H9 (cell line): ENCODE results near the gene KLHDC7B. TPM values are rescaled to one million over a fixed set of nuclear protein-coding genes. Genes with fewer than 3 reads are reported as not detected.

Experiments used
- DNase-seq: peaks from one replicate; pipeline ENCODE4 v3.0.0-alpha.2; 2017
- H2AFZ ChIP-seq: one replicate; pipeline ENCODE4 v1.6.1; 2013; ENCODE audit warnings: mild to moderate bottlenecking, low read length, control low read depth, moderate library complexity
- H2AK5ac ChIP-seq: 2 replicates; pipeline ENCODE4 v1.6.1; 2013; ENCODE audit warnings: low read length, control low read depth, mixed read lengths; ENCODE audit not compliant: insufficient read length
- H2BK120ac ChIP-seq: one replicate; pipeline ENCODE4 v1.6.1; 2013; ENCODE audit warnings: low read depth, mild to moderate bottlenecking, low read length, control low read depth, inconsistent platforms; ENCODE audit not compliant: poor library complexity, severe bottlenecking
- H2BK12ac ChIP-seq: 2 replicates; pipeline ENCODE4 v1.6.1; 2013; ENCODE audit warnings: low read length, control low read depth, mixed read lengths, low read depth; ENCODE audit not compliant: insufficient read length
- H2BK15ac ChIP-seq: 2 replicates; pipeline ENCODE4 v1.6.1; 2013; ENCODE audit warnings: low read depth, low read length, control low read depth
- H2BK20ac ChIP-seq: one replicate; pipeline ENCODE4 v1.6.1; 2013; ENCODE audit warnings: low read depth, mild to moderate bottlenecking, low read length, control low read depth, inconsistent platforms; ENCODE audit not compliant: poor library complexity, severe bottlenecking
- H2BK5ac ChIP-seq: 2 replicates; pipeline ENCODE4 v1.6.1; 2013; ENCODE audit warnings: low read length, control low read depth, mixed read lengths; ENCODE audit not compliant: insufficient read length
- H3K14ac ChIP-seq: 2 replicates; pipeline ENCODE4 v1.6.1; 2013; ENCODE audit warnings: low read length, control low read depth; ENCODE audit not compliant: insufficient read depth
- H3K18ac ChIP-seq: 2 replicates; pipeline ENCODE4 v1.6.1; 2013; ENCODE audit warnings: low read depth, mild to moderate bottlenecking, mixed read lengths, low read length, control low read depth; ENCODE audit not compliant: insufficient read length
- H3K23ac ChIP-seq: 2 replicates; pipeline ENCODE4 v1.6.1; 2013; ENCODE audit warnings: low read length, control low read depth, mixed read lengths, low read depth; ENCODE audit not compliant: insufficient read length
- H3K23me2 ChIP-seq: 2 replicates; pipeline ENCODE4 v1.6.1; 2013; ENCODE audit warnings: low read depth, mild to moderate bottlenecking, mixed read lengths, low read length, control low read depth; ENCODE audit not compliant: insufficient read length, poor library complexity, severe bottlenecking
- H3K27ac ChIP-seq: 2 replicates; pipeline ENCODE4 v1.5.1; 2013; ENCODE audit warnings: low read length, control low read depth, mixed read lengths, low read depth; ENCODE audit not compliant: insufficient read length
- H3K27me3 ChIP-seq: 2 replicates; pipeline ENCODE4 v1.6.1; 2013; ENCODE audit warnings: low read length, control low read depth, inconsistent platforms; ENCODE audit not compliant: insufficient read depth
- H3K4ac ChIP-seq: 2 replicates; pipeline ENCODE4 v1.6.1; 2013; ENCODE audit warnings: low read depth, mild to moderate bottlenecking, control low read depth, inconsistent platforms, low read length, moderate library complexity
- H3K4me1 ChIP-seq: 2 replicates; pipeline ENCODE4 v1.6.1; 2013; ENCODE audit warnings: low read length, control low read depth, inconsistent platforms; ENCODE audit not compliant: insufficient read depth
- H3K4me2 ChIP-seq: 2 replicates; pipeline ENCODE4 v1.6.1; 2013; ENCODE audit warnings: low read length, control low read depth, mixed read lengths; ENCODE audit not compliant: insufficient read length, insufficient read depth
- H3K56ac ChIP-seq: 2 replicates; pipeline ENCODE4 v1.6.1; 2013; ENCODE audit warnings: low read depth, mild to moderate bottlenecking, mixed read lengths, low read length, control low read depth; ENCODE audit not compliant: insufficient read length
- H3K79me1 ChIP-seq: 2 replicates; pipeline ENCODE4 v1.6.1; 2013; ENCODE audit warnings: low read depth, mild to moderate bottlenecking, moderate library complexity, low read length, control low read depth, inconsistent platforms; ENCODE audit not compliant: insufficient read depth, poor library complexity, severe bottlenecking
- H3K79me2 ChIP-seq: 2 replicates; pipeline ENCODE4 v1.6.1; 2013; ENCODE audit warnings: low read length, control low read depth, inconsistent platforms; ENCODE audit not compliant: insufficient read depth
- H3K9ac ChIP-seq: 2 replicates; pipeline ENCODE4 v1.6.1; 2013; ENCODE audit warnings: low read length, control low read depth, mixed read lengths; ENCODE audit not compliant: insufficient read length; ENCODE audit errors: extremely low read depth
- H3K9me3 ChIP-seq: one replicate; pipeline ENCODE4 v1.6.1; 2013; ENCODE audit warnings: low read depth, low read length, inconsistent platforms; ENCODE audit not compliant: control insufficient read depth
- H3T11ph ChIP-seq: one replicate; pipeline ENCODE4 v1.6.1; 2013; ENCODE audit warnings: mild to moderate bottlenecking, low read length, control low read depth, inconsistent platforms
- H4K20me1 ChIP-seq: one replicate; pipeline ENCODE4 v1.6.1; 2013; ENCODE audit not compliant: control insufficient read depth, insufficient read length, insufficient read depth
- H4K5ac ChIP-seq: 2 replicates; pipeline ENCODE4 v1.6.1; 2013; ENCODE audit warnings: low read depth, mild to moderate bottlenecking, mixed read lengths, low read length, control low read depth; ENCODE audit not compliant: insufficient read length
- H4K8ac ChIP-seq: replicated peaks from 2 replicates; pipeline ENCODE4 v1.6.1; 2013; ENCODE audit warnings: low read length, control low read depth, mixed read lengths, low read depth; ENCODE audit not compliant: insufficient read length
- H4K91ac ChIP-seq: 2 replicates; pipeline ENCODE4 v1.6.1; 2013; ENCODE audit warnings: low read depth, mild to moderate bottlenecking, moderate library complexity, mixed read lengths, low read length, control low read depth; ENCODE audit not compliant: insufficient read length
- H3K27ac Mint-ChIP-seq, 3 experiments: 2 replicates in 2 of 3; 3 replicates in 1 of 3; pipeline ENCODE4 v1.8.0; 2020 to 2021; ENCODE audit warnings: mixed read lengths in 3 of 3, mild to moderate bottlenecking in 1 of 3, moderate library complexity in 1 of 3
- H3K27me3 Mint-ChIP-seq: 2 replicates; pipeline ENCODE4 v1.8.0; 2021; ENCODE audit warnings: low read depth, mild to moderate bottlenecking, moderate library complexity, mixed read lengths
- H3K36me3 Mint-ChIP-seq, 3 experiments: 2 replicates in 2 of 3; 3 replicates in 1 of 3; pipeline ENCODE4 v1.8.0; 2020 to 2021; ENCODE audit warnings: low read depth in 3 of 3, mixed read lengths in 3 of 3; ENCODE audit not compliant: insufficient read depth in 1 of 3
- H3K4me1 Mint-ChIP-seq, 2 experiments: 2 replicates each; pipeline ENCODE4 v1.8.0; 2020; ENCODE audit warnings: mixed read lengths in 2 of 2
- H3K4me3 Mint-ChIP-seq, 2 experiments: 2 replicates in 1 of 2; 3 replicates in 1 of 2; pipeline ENCODE4 v1.8.0; 2020 to 2021; ENCODE audit warnings: mild to moderate bottlenecking in 2 of 2, mixed read lengths in 2 of 2, moderate library complexity in 1 of 2
- H3K9me3 Mint-ChIP-seq, 2 experiments: 2 replicates in 1 of 2; 3 replicates in 1 of 2; pipeline ENCODE4 v1.8.0; 2020; ENCODE audit warnings: mild to moderate bottlenecking in 2 of 2, mixed read lengths in 2 of 2, moderate library complexity in 1 of 2
- WGBS: extraction: QIAGEN DNeasy Blood & Tissue Kit; methylation state at CpG from one replicate; pipeline ENCODE4 v1.1.7; 2013; ENCODE audit warnings: missing lambda C conversion rate, low lambda C conversion rate, mixed read lengths; ENCODE audit not compliant: insufficient read length; ENCODE audit errors: extremely low coverage; 5-methylcytosine and 5-hydroxymethylcytosine counted together
- total RNA-seq: library from RNA; stranded (reverse); gene quantifications from 2 replicates; pipeline ENCODE4 v1.2.1, GENCODE V29; 2021
- TF ChIP-seq, protein P1 (sequence below): fragments of 200-600 bp; sonication (generic); conservative IDR thresholded peaks from 3 replicates; pipeline ENCODE4 v1.8.0; 2021; ENCODE audit warnings: antibody characterized with exemption, mild to moderate bottlenecking

Gene KLHDC7B
- total RNA-seq, 1 experiment from 2014 or later, result not detected

DNA sequence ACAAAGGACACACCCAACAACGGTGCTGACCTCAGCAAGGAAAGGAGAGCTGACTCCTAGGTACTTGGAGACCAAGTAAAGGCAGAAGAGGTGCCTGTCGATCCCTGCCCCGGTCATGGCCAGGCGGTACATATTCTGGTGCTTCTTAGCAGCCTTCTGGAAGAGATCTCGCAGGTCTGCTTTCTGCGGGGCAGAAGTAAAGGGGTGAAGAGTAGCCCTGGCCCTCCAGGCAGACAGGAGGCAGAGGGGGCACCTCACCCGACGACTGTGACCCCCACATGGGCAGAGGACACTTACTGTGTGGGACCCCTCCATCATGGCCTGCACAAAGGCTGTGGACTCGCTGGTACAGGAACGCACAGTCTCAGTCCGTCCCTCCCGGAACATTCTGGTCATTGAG, 25.2 kb downstream of the KLHDC7B start:
- no peak overlapping the region for H2BK15ac ChIP-seq
- H3K4me1 Mint-ChIP-seq, result no peaks in the 10 kb centered on the region
- no peak overlapping the region for H3K27ac ChIP-seq
- no peak overlapping the region for H3K18ac ChIP-seq
- H3K56ac ChIP-seq, result no peak overlapping the region
- no CpG with 5 or more reads among the region's 12 CpGs for WGBS
- H3K9me3 Mint-ChIP-seq, result no peaks in the 10 kb centered on the region
- H4K91ac ChIP-seq, result no peak overlapping the region
- H3K27ac Mint-ChIP-seq, result peak overlapping the region in 1 of 3 experiments; percentile 16; a peak in 1 of 7 replicates
- no peaks in the 10 kb centered on the region for H3K79me2 ChIP-seq
- TF ChIP-seq, protein P1, sequence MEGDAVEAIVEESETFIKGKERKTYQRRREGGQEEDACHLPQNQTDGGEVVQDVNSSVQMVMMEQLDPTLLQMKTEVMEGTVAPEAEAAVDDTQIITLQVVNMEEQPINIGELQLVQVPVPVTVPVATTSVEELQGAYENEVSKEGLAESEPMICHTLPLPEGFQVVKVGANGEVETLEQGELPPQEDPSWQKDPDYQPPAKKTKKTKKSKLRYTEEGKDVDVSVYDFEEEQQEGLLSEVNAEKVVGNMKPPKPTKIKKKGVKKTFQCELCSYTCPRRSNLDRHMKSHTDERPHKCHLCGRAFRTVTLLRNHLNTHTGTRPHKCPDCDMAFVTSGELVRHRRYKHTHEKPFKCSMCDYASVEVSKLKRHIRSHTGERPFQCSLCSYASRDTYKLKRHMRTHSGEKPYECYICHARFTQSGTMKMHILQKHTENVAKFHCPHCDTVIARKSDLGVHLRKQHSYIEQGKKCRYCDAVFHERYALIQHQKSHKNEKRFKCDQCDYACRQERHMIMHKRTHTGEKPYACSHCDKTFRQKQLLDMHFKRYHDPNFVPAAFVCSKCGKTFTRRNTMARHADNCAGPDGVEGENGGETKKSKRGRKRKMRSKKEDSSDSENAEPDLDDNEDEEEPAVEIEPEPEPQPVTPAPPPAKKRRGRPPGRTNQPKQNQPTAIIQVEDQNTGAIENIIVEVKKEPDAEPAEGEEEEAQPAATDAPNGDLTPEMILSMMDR, result no peak
- no peak overlapping the region for H3K23ac ChIP-seq
- H3K4me2 ChIP-seq, result no peak overlapping the region
- no peaks in the 10 kb centered on the region for H3K23me2 ChIP-seq
- no peak for DNase-seq
- H3K79me1 ChIP-seq, result no peaks in the 10 kb centered on the region
- no peaks in the 10 kb centered on the region for H3K9me3 ChIP-seq
- H4K20me1 ChIP-seq, result no peaks in the 10 kb centered on the region
- H3K4me3 Mint-ChIP-seq, result no peak overlapping the region; a peak in 1 of 5 replicates
- H3K14ac ChIP-seq, result no peak overlapping the region
- H2BK20ac ChIP-seq, result no peak overlapping the region
- H2BK5ac ChIP-seq, result no peak overlapping the region
- no peak overlapping the region for H4K5ac ChIP-seq
- no peaks in the 10 kb centered on the region for H3K27me3 ChIP-seq
- H3K4me1 ChIP-seq, result no peaks in the 10 kb centered on the region
- H3K4ac ChIP-seq, result no peak overlapping the region
- no peak overlapping the region for H2AFZ ChIP-seq
- no peak overlapping the region for H2AK5ac ChIP-seq
- H2BK120ac ChIP-seq, result no peak overlapping the region
- no peak overlapping the region for H3T11ph ChIP-seq
- peaks cover 13 to 72% (median 65%) of the 10 kb centered on the region in 3 experiments; a peak in 6 of 7 replicates for H3K36me3 Mint-ChIP-seq
- H4K8ac ChIP-seq, result no peak overlapping the region
- no peak overlapping the region for H2BK12ac ChIP-seq
- no peak overlapping the region for H3K9ac ChIP-seq
- no peaks in the 10 kb centered on the region; the same call in none of the 2 replicates for H3K27me3 Mint-ChIP-seq
